ENCODE data around the gene THSD4. TPM values are rescaled to one million over a fixed set of nuclear protein-coding genes. Genes with fewer than 3 reads are reported as not detected.

Gene THSD4
- total and polyA plus RNA-seq, 7 donors, result 1.4 to 7.8 (median 2.2) TPM

DNA sequence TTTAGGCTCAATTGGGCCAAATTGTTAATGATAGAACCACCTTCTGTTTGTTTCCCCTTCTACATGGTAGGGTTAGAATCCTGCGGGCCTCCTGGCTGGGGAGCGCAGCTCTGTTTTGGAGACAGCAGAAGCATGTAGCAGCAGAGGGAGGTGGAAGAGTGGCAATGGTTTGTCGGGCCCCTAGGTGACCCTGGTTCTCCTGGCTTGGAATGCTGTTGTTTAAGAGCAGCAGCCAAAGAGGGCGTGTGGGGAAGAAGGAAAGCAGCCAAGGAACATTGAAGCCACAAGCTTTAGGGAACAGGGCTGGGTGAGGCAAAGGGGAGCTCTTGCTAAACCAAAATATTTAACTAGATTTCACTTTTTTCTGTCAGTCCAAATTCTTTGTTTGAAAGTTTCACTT lies 481.4 kb downstream of the THSD4 start:
- Histone ChIP-seq H3K4me3 (no peak overlapping the region), H3K36me3 (no peaks in the 10 kb centered on the region), H3K9me3 (peaks cover 0 to 5% (median 0%) of the 10 kb centered on the region in 4 donors), H3K27ac (peak overlapping the region in 3 of 4 donors; percentile 12 to 64 (median 33)), H3K27me3 (no peaks in the 10 kb centered on the region), H3K4me1 (peaks cover 0 to 52% (median 34%) of the 10 kb centered on the region in 4 donors)
- no peak for TF ChIP-seq POLR2A (IDR thresholded peaks at IDR 0.05)
- TF ChIP-seq POLR2AphosphoS5 (IDR thresholded peaks at IDR 0.05), result peak in 1 of 4 donors; percentile 17
- peak; percentile 68 for DNase-seq
- intact Hi-C loops (cut with DNase I), result no loop called here
- WGBS, 2 donors, result 34 to 39% methylated on average over 4 of the region's 4 CpGs

DNA sequence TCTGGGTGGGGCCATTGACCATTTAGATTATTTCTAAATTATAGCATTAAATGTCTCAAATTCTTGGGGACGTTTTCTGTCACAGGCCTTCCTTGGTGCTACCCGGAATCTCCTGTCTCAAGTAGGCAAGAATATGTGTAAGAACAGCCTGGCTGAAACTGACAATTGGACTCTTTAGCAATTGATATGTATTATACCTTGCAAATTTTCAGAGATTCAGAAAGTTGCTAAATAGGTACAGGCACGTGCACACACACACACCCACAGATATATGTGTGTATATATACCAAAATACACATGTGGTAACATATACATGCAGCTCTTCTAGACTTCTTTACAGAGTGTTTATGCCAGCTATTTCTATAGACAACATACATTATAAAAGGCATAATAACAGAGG lies 481.9 kb downstream of the THSD4 start:
- H3K4me1 ChIP-seq, result peaks cover 0 to 56% (median 36%) of the 10 kb centered on the region in 4 donors
- H3K27me3 ChIP-seq, result no peaks in the 10 kb centered on the region
- 70 to 78% methylated on average over 3 of the region's 3 CpGs for WGBS, 2 donors
- TF ChIP-seq POLR2AphosphoS5 (IDR thresholded peaks at IDR 0.05), result no peak
- no peak for TF ChIP-seq EP300 (IDR thresholded peaks at IDR 0.05)
- TF ChIP-seq POLR2A (IDR thresholded peaks at IDR 0.05), result no peak
- TF ChIP-seq, protein P1, sequence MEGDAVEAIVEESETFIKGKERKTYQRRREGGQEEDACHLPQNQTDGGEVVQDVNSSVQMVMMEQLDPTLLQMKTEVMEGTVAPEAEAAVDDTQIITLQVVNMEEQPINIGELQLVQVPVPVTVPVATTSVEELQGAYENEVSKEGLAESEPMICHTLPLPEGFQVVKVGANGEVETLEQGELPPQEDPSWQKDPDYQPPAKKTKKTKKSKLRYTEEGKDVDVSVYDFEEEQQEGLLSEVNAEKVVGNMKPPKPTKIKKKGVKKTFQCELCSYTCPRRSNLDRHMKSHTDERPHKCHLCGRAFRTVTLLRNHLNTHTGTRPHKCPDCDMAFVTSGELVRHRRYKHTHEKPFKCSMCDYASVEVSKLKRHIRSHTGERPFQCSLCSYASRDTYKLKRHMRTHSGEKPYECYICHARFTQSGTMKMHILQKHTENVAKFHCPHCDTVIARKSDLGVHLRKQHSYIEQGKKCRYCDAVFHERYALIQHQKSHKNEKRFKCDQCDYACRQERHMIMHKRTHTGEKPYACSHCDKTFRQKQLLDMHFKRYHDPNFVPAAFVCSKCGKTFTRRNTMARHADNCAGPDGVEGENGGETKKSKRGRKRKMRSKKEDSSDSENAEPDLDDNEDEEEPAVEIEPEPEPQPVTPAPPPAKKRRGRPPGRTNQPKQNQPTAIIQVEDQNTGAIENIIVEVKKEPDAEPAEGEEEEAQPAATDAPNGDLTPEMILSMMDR (IDR thresholded peaks at IDR 0.05), result no peak
- no peak for DNase-seq
- H3K9me3 ChIP-seq, result peaks cover 0 to 5% (median 0%) of the 10 kb centered on the region in 4 donors
- intact Hi-C loops (cut with DNase I), result no loop called here
- peak overlapping the region in 3 of 4 donors; percentile 12 to 64 (median 33) for H3K27ac ChIP-seq
- no peaks in the 10 kb centered on the region for H3K36me3 ChIP-seq
- no peak overlapping the region for H3K4me3 ChIP-seq

DNA sequence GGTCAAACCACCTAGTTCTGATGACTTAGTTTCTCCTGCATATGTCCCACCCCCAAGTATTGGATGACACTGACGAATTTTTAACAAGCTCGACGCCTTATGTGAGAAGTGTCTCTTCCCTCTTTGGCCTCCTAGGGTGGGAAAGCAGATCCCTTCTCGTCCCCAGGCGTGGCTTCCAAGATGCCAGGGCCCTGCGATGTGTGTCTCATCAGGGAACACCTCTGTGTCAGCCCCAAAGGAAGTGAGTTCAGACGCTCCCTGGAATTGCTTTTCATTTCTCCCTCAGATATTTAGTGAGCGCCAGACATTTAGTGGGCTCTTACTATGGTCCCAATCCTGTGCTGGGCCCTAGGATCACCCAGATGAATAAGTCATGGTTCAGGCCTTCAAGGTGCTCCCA lies 482.4 kb downstream of the THSD4 start:
- DNase-seq, result no peak
- Histone ChIP-seq H3K27ac (peak overlapping the region in 1 of 4 donors; percentile 64), H3K9me3 (peaks cover 0 to 5% (median 0%) of the 10 kb centered on the region in 4 donors), H3K4me1 (peaks cover 0 to 56% (median 36%) of the 10 kb centered on the region in 4 donors), H3K27me3 (no peaks in the 10 kb centered on the region), H3K4me3 (no peak overlapping the region), H3K36me3 (no peaks in the 10 kb centered on the region)
- 80 to 93% methylated on average over 8 of the region's 8 CpGs for WGBS, 2 donors
- no peak for TF ChIP-seq POLR2AphosphoS5 (IDR thresholded peaks at IDR 0.05)
- TF ChIP-seq, protein P1 (IDR thresholded peaks at IDR 0.05), result no peak
- intact Hi-C loops (cut with DNase I), result no loop called here

DNA sequence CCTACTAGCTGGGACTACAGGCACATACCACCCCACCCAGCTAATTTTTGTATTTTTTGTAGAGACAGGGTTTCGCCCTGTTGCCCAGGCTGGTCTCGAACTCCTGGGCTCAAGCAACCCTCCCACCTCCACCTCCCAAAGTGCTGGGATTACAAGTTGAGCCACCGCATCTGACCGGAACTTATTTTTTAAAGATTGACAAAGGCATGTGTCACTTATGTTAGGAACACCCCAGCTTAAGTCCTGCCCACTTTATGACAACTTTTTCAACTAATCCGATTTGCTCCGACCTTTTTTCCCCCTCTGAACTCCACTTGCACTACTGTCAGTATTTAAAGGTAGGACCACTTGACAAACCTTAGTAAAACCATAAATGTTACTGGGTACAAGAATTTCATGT lies 483.5 kb downstream of the THSD4 start:
- H3K27ac ChIP-seq, result no peak overlapping the region
- WGBS, 2 donors, result 91 to 94% methylated on average over 6 of the region's 6 CpGs

DNA sequence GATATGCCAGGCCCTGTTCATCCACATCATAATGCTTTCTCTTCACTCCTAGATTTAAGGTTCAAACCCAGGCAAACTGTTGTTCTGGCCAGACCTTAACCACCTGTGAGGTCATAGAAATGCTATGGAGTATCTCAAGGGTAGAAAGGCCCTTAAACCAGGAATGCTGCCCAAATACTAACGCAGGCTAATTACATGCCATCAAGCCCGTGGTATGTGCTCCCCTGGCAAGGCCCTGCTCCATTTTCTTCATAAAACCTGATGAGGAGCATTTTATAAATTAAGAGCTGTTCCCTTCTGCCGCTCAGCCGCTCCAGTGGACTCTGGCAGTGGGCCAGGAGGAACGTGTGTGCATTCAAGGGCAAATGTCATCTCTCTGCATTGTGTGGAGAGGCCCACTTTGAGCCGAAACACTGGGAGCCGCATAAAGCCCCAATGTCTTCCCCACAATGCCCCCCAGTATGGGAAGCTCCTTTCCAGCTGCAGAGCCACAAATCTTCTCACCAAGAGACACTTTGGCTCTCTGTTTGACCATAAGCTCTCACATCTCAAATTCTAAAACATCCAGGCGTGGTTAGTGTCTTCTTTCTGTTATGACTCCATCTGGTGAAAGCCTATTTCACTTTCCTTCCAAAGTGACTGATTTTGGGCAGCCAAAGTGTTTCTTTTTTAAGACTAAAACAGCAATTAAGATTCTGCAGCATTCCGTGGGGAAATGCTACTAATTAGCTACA lies 484.3 kb downstream of the THSD4 start:
- DNase-seq, result no peak
- peak overlapping the region in 1 of 4 donors; percentile 40 for H3K27ac ChIP-seq
- TF ChIP-seq POLR2A (IDR thresholded peaks at IDR 0.05) (no peak), EP300 (IDR thresholded peaks at IDR 0.05) (no peak), POLR2AphosphoS5 (IDR thresholded peaks at IDR 0.05) (no peak)
- TF ChIP-seq, protein P1 (IDR thresholded peaks at IDR 0.05), result no peak
- 58 to 62% methylated on average over 9 of the region's 9 CpGs for WGBS, 2 donors
- no peaks in the 10 kb centered on the region for H3K27me3 ChIP-seq
- H3K9me3 ChIP-seq, result peaks cover 0 to 5% (median 0%) of the 10 kb centered on the region in 4 donors
- no peak overlapping the region for H3K4me3 ChIP-seq
- H3K36me3 ChIP-seq, result no peaks in the 10 kb centered on the region
- peaks cover 0 to 56% (median 36%) of the 10 kb centered on the region in 4 donors for H3K4me1 ChIP-seq
- intact Hi-C loops (cut with DNase I), result no loop called here

More for the DNA sequence above, 483.5 kb downstream of the THSD4 start:
- no peak for DNase-seq
- intact Hi-C loops (cut with DNase I), result no loop called here
- Histone ChIP-seq H3K4me1 (peaks cover 0 to 56% (median 36%) of the 10 kb centered on the region in 4 donors), H3K36me3 (no peaks in the 10 kb centered on the region), H3K27me3 (no peaks in the 10 kb centered on the region), H3K4me3 (no peak overlapping the region), H3K9me3 (peaks cover 0 to 5% (median 0%) of the 10 kb centered on the region in 4 donors)
- TF ChIP-seq, protein P1 (IDR thresholded peaks at IDR 0.05), result no peak
- TF ChIP-seq POLR2A (IDR thresholded peaks at IDR 0.05) (no peak), POLR2AphosphoS5 (IDR thresholded peaks at IDR 0.05) (no peak), EP300 (IDR thresholded peaks at IDR 0.05) (no peak)

Data from sigmoid colon (tissue), 7 donors.